Mammary epithelial cell (primary cell): ENCODE measurements around the gene GOT1.

Experiments used
- EZH2 ChIP-seq: IDR thresholded peaks from 2 replicates; pipeline ENCODE4 v1.6.1; 2012; ENCODE audit warnings: low read length, inconsistent platforms, borderline replicate concordance
- TF ChIP-seq, protein P1 (sequence below), 2 donors: IDR thresholded peaks in 1 of 2; conservative IDR thresholded peaks in 1 of 2; 2 replicates each; pipeline ENCODE4 v1.5.1; 2011 to 2012; ENCODE audit warnings: inconsistent platforms in 2 of 2, low read length in 2 of 2, mild to moderate bottlenecking in 2 of 2, control low read depth in 1 of 2, low read depth in 1 of 2; ENCODE audit not compliant: insufficient read depth in 1 of 2; ENCODE audit errors: extremely low read depth in 1 of 2

- TF ChIP-seq, protein P1, sequence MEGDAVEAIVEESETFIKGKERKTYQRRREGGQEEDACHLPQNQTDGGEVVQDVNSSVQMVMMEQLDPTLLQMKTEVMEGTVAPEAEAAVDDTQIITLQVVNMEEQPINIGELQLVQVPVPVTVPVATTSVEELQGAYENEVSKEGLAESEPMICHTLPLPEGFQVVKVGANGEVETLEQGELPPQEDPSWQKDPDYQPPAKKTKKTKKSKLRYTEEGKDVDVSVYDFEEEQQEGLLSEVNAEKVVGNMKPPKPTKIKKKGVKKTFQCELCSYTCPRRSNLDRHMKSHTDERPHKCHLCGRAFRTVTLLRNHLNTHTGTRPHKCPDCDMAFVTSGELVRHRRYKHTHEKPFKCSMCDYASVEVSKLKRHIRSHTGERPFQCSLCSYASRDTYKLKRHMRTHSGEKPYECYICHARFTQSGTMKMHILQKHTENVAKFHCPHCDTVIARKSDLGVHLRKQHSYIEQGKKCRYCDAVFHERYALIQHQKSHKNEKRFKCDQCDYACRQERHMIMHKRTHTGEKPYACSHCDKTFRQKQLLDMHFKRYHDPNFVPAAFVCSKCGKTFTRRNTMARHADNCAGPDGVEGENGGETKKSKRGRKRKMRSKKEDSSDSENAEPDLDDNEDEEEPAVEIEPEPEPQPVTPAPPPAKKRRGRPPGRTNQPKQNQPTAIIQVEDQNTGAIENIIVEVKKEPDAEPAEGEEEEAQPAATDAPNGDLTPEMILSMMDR (conservative IDR thresholded peaks at IDR 0.05 in 1 of 2, IDR thresholded peaks at IDR 0.05 in 1 of 2; ENCODE audit: extremely low read depth in 1 of 2, insufficient read depth in 1 of 2, low read depth in 1 of 2, low read length in 2 of 2), result no peak
- TF ChIP-seq EZH2, result no peak
Observed at GRCh38 chr10:99424656-99425055, 5.8 kb downstream of the GOT1 start.
